Esophagus muscularis mucosa (tissue), 4 donors: ENCODE results near the gene HHIPL1. TPM values are rescaled to one million over a fixed set of nuclear protein-coding genes. Genes with fewer than 3 reads are reported as not detected.

Source experiments
- DNase-seq: peaks from one replicate; pipeline ENCODE4 v3.0.0-alpha.2; 2017; ENCODE audit errors: extremely low spot score
- H3K27ac ChIP-seq, 4 donors: fragments of 200-600 bp; sonication (generic); replicated peaks in 1 of 4; 1 replicate in 3 of 4; 2 replicates in 1 of 4; pipeline ENCODE4 v1.5.1; 2016 to 2019; ENCODE audit warnings: mild to moderate bottlenecking in 1 of 4
- H3K27me3 ChIP-seq, 4 donors: fragments of 200-600 bp; sonication (generic); one replicate each; pipeline versions ENCODE4 v1.5.1 to v1.6.0; 2016 to 2019
- H3K36me3 ChIP-seq, 4 donors: fragments of 200-600 bp; sonication (generic); one replicate each; pipeline ENCODE4 v1.5.1; 2016 to 2019
- H3K4me1 ChIP-seq, 4 donors: fragments of 200-600 bp; sonication (generic); one replicate each; pipeline ENCODE4 v1.5.1; 2016 to 2019
- H3K4me3 ChIP-seq, 4 donors: fragments of 200-600 bp; sonication (generic); 1 replicate in 2 of 4; 2 replicates in 2 of 4; pipeline ENCODE4 v1.5.1; 2016 to 2019; ENCODE audit warnings: mild to moderate bottlenecking in 4 of 4, moderate library complexity in 1 of 4
- H3K9me3 ChIP-seq, 4 donors: fragments of 200-600 bp; sonication (generic); 1 replicate in 3 of 4; 2 replicates in 1 of 4; pipeline ENCODE4 v1.5.1; 2016 to 2019
- CTCF ChIP-seq, 3 experiments: fragments of 200-600 bp in 2 of 3; fragments of 450-650 bp in 1 of 3; sonication (generic) in 2 of 3; IDR thresholded peaks; one replicate each; pipeline ENCODE4 v1.5.1; 2017 to 2019; ENCODE audit warnings: antibody characterized with exemption in 3 of 3, mild to moderate bottlenecking in 2 of 3, moderate library complexity in 1 of 3
- EP300 ChIP-seq: sonication (generic); formaldehyde crosslinking; IDR thresholded peaks from one replicate; pipeline ENCODE4 v1.6.1; 2017; ENCODE audit warnings: antibody characterized with exemption
- POLR2A ChIP-seq: fragments of 450-650 bp; IDR thresholded peaks from one replicate; pipeline ENCODE4 v1.6.1; 2017; ENCODE audit warnings: antibody characterized with exemption, moderate library complexity, mild to moderate bottlenecking, low read depth
- POLR2AphosphoS5 ChIP-seq, 2 donors: sonication (generic); formaldehyde crosslinking; IDR thresholded peaks; one replicate each; pipeline ENCODE4 v1.6.1; 2017; ENCODE audit warnings: antibody characterized with exemption in 2 of 2
- WGBS: methylation state at CpG from one replicate; pipeline ENCODE4 v1.1.5; 2018; 5-methylcytosine and 5-hydroxymethylcytosine counted together
- intact Hi-C: fragments of 100-400 bp; cut with DNase I; formaldehyde crosslinking; loops from one replicate; pipeline ENCODE4 v1.15.1; 2023
- total RNA-seq, 4 donors: library from RNA; depleted of rRNA; stranded (reverse); fragments of >200 nt; gene quantifications; one replicate each; pipeline versions ENCODE4 v1.1.0 to v1.2.1, GENCODE V29; 2016

Gene HHIPL1
- total RNA-seq, 4 donors from 2014 or later = 4.2 to 9.1 (median 5.9) TPM

- H3K4me1 ChIP-seq = peaks cover 13 to 24% (median 17%) of the 10 kb centered on the region in 4 donors
- intact Hi-C loops = no loop called here
- H3K9me3 ChIP-seq = no peaks in the 10 kb centered on the region
- no peak overlapping the region for H3K4me3 ChIP-seq
- no peaks in the 10 kb centered on the region for H3K36me3 ChIP-seq
- DNase-seq = no peak
- no peak for TF ChIP-seq CTCF (IDR thresholded peaks at IDR 0.05)
- TF ChIP-seq EP300 = no peak
- TF ChIP-seq POLR2AphosphoS5 (IDR thresholded peaks at IDR 0.05) = no peak
- no peak for TF ChIP-seq POLR2A
- peaks cover 0 to 11% (median 0%) of the 10 kb centered on the region in 4 donors for H3K27me3 ChIP-seq
- WGBS = 63% methylated on average over 11 of the region's 11 CpGs
- no peak overlapping the region for H3K27ac ChIP-seq
Measured at GRCh38 chr14:99685151-99685591, 40.2 kb downstream of the HHIPL1 start.

GRCh38 chr14:99685596-99685995 lies 40.7 kb downstream of the HHIPL1 start:
- Histone ChIP-seq H3K36me3 (no peaks in the 10 kb centered on the region), H3K9me3 (no peaks in the 10 kb centered on the region), H3K27me3 (peaks cover 0 to 11% (median 0%) of the 10 kb centered on the region in 4 donors), H3K4me1 (peaks cover 13 to 24% (median 17%) of the 10 kb centered on the region in 4 donors), H3K4me3 (no peak overlapping the region), H3K27ac (no peak overlapping the region)
- intact Hi-C loops = no loop called here
- WGBS = 45% methylated on average over 1 of the region's 1 CpG
- DNase-seq = no peak
- TF ChIP-seq POLR2AphosphoS5 (IDR thresholded peaks at IDR 0.05) = no peak
- no peak for TF ChIP-seq CTCF (IDR thresholded peaks at IDR 0.05)
- no peak for TF ChIP-seq EP300
- TF ChIP-seq POLR2A = no peak

GRCh38 chr14:99686557-99687283 lies 41.8 kb downstream of the HHIPL1 start:
- TF ChIP-seq CTCF (IDR thresholded peaks at IDR 0.05) (no peak), POLR2A (no peak), POLR2AphosphoS5 (IDR thresholded peaks at IDR 0.05) (no peak), EP300 (no peak)
- H3K27me3 ChIP-seq = peaks cover 0 to under 1% (median 0%) of the 10 kb centered on the region in 4 donors
- no peak overlapping the region for H3K4me3 ChIP-seq
- H3K36me3 ChIP-seq = no peaks in the 10 kb centered on the region
- intact Hi-C loops = no loop called here
- peaks cover 13 to 24% (median 17%) of the 10 kb centered on the region in 4 donors for H3K4me1 ChIP-seq
- no peaks in the 10 kb centered on the region for H3K9me3 ChIP-seq
- WGBS = 82% methylated on average over 8 of the region's 8 CpGs
- no peak overlapping the region for H3K27ac ChIP-seq
- DNase-seq = no peak

GRCh38 chr14:99687284-99688209 lies 42.6 kb downstream of the HHIPL1 start:
- Histone ChIP-seq H3K27ac (no peak overlapping the region), H3K9me3 (no peaks in the 10 kb centered on the region), H3K27me3 (no peaks in the 10 kb centered on the region), H3K4me1 (peaks cover 12 to 22% (median 17%) of the 10 kb centered on the region in 4 donors), H3K4me3 (no peak overlapping the region), H3K36me3 (no peaks in the 10 kb centered on the region)
- WGBS = 70% methylated on average over 12 of the region's 12 CpGs
- TF ChIP-seq CTCF (IDR thresholded peaks at IDR 0.05) (peak in 2 of 3 experiments; percentile 18 to 61), EP300 (no peak), POLR2AphosphoS5 (IDR thresholded peaks at IDR 0.05) (no peak), POLR2A (no peak)
- intact Hi-C loops = no loop called here
- DNase-seq = no peak
